Panc1 (cell line): Measurements from ENCODE around the gene WRAP73. TPM values are rescaled to one million over a fixed set of nuclear protein-coding genes. Genes with fewer than 3 reads are reported as not detected.

Source experiments
- ATAC-seq: fragments of 200-7000 bp; cut with Tn5 transposase; 2 replicates; pipeline ENCODE4 v1.9.1; 2020; ENCODE audit warnings: mild to moderate bottlenecking, moderate library complexity
- BruUV-seq: library from RNA; stranded (reverse); fragments of 400-500 nt; replicated peaks from 2 replicates; lab custom pipeline; 2021; lab: Mats Ljungman, UMichigan
- CTCF ChIA-PET: fragments of 300-600 bp; sonication (Branson Sonifier 250); formaldehyde crosslinking; loops from one replicate; lab custom pipeline; 2022; ENCODE audit warnings: antibody characterized with exemption; lab: Charles Lee
- POLR2A ChIA-PET: fragments of 300-600 bp; sonication (Branson Sonifier 250); formaldehyde crosslinking; loops from one replicate; lab custom pipeline; 2022; ENCODE audit warnings: antibody characterized with exemption; lab: Charles Lee
- DNase-seq: peaks from one replicate; pipeline ENCODE4 v3.0.0-alpha.2; 2010; ENCODE audit warnings: low read depth, low spot score
- H3K27ac ChIP-seq: 2 replicates; pipeline ENCODE4 v1.5.1; 2011; ENCODE audit warnings: mild to moderate bottlenecking, low read length, inconsistent platforms
- H3K27me3 ChIP-seq: fragments of 200-500 bp; sonication (Bioruptor generic); 2 replicates; pipeline ENCODE4 v1.6.0; 2014; ENCODE audit warnings: low read length, inconsistent platforms; ENCODE audit not compliant: control insufficient read depth, insufficient read depth
- H3K36me3 ChIP-seq: fragments of 200-500 bp; sonication (Bioruptor generic); 2 replicates; pipeline ENCODE4 v1.5.1; 2014; ENCODE audit warnings: inconsistent platforms, mild to moderate bottlenecking, low read length, moderate library complexity; ENCODE audit not compliant: control insufficient read depth, insufficient read depth
- H3K4me1 ChIP-seq: 2 replicates; pipeline ENCODE4 v1.5.1; 2011; ENCODE audit warnings: inconsistent platforms, mild to moderate bottlenecking, low read length, moderate library complexity; ENCODE audit not compliant: control insufficient read depth, insufficient read depth
- H3K4me3 ChIP-seq, 2 experiments: 2 replicates each; pipeline ENCODE4 v1.5.1; 2011 to 2012; ENCODE audit warnings: low read depth in 2 of 2, low read length in 2 of 2, mild to moderate bottlenecking in 2 of 2, inconsistent platforms in 1 of 2, moderate library complexity in 1 of 2
- H3K9me3 ChIP-seq: fragments of 200-500 bp; sonication (Bioruptor generic); 2 replicates; pipeline ENCODE4 v1.5.1; 2014; ENCODE audit warnings: low read depth, mild to moderate bottlenecking, inconsistent platforms, low read length, moderate library complexity; ENCODE audit not compliant: control insufficient read depth, insufficient read depth
- CTCF ChIP-seq: fragments of 450-650 bp; IDR thresholded peaks from 2 replicates; pipeline ENCODE4 v1.5.1; 2017; ENCODE audit warnings: mild to moderate bottlenecking
- POLR2AphosphoS5 ChIP-seq: IDR thresholded peaks from 2 replicates; pipeline ENCODE4 v1.6.1; 2012; ENCODE audit warnings: mild to moderate bottlenecking, low read depth, low read length, moderate library complexity
- REST ChIP-seq, 2 experiments: IDR thresholded peaks; 2 replicates each; pipeline ENCODE4 v1.6.1; 2011 to 2012; ENCODE audit warnings: low read depth in 2 of 2, control low read depth in 1 of 2, low read length in 1 of 2, mild to moderate bottlenecking in 1 of 2, moderate library complexity in 1 of 2; ENCODE audit not compliant: insufficient read depth in 1 of 2
- SIN3A ChIP-seq: IDR thresholded peaks from 2 replicates; pipeline ENCODE4 v1.6.1; 2012; ENCODE audit warnings: low read depth, mild to moderate bottlenecking, low read length, moderate library complexity, borderline replicate concordance; ENCODE audit not compliant: insufficient read depth
- TCF7L2 ChIP-seq: IDR thresholded peaks from 2 replicates; pipeline ENCODE4 v1.6.1; 2011; ENCODE audit warnings: mild to moderate bottlenecking, low read depth, low read length, inconsistent platforms
- in situ Hi-C: cut with HindIII; loops from 2 replicates; pipeline ENCODE4 v1.10.0; 2016; ENCODE audit warnings: low sequenced_read_pairs, low pct_unique_long_range_greater_than_20kb
- intact Hi-C: fragments of 100-400 bp; cut with micrococcal nuclease; formaldehyde crosslinking; loops from one replicate; pipeline ENCODE4 v1.10.0; 2022; ENCODE audit not compliant: unreplicated experiment
- total RNA-seq: library from RNA; stranded (reverse); gene quantifications from one replicate; pipeline ENCODE4 v1.2.1, GENCODE V29; 2021; ENCODE audit not compliant: unreplicated experiment

The WRAP73 gene
- total RNA-seq, 1 experiment from 2014 or later = 27.1 TPM

GRCh38 chr1:3674100-3675094 is 24.5 kb upstream of the WRAP73 start:
- no peaks in the 10 kb centered on the region for H3K36me3 ChIP-seq
- H3K27me3 ChIP-seq = no peaks in the 10 kb centered on the region
- no peak for ATAC-seq
- DNase-seq = no peak
- BruUV-seq = no TSS peak
- no peak for TF ChIP-seq POLR2AphosphoS5
- no peak for TF ChIP-seq REST (IDR thresholded peaks at IDR 0.05; ENCODE audit: insufficient read depth in 1 of 2, low read depth in 2 of 2, low read length in 1 of 2)
- TF ChIP-seq SIN3A = no peak
- TF ChIP-seq CTCF = no peak
- no peak for TF ChIP-seq TCF7L2
- H3K4me3 ChIP-seq = no peak overlapping the region
- H3K4me1 ChIP-seq = peaks cover 21% of the 10 kb centered on the region
- CTCF ChIA-PET = no interaction called here
- no peaks in the 10 kb centered on the region for H3K9me3 ChIP-seq
- intact Hi-C loops (no loop called here), in situ Hi-C loops (no loop called here)
- no peak overlapping the region for H3K27ac ChIP-seq
- POLR2A ChIA-PET = no interaction called here

- no peaks in the 10 kb centered on the region for H3K36me3 ChIP-seq
- ChIA-PET CTCF (no interaction called here), POLR2A (no interaction called here)
- TF ChIP-seq REST (IDR thresholded peaks at IDR 0.05; ENCODE audit: insufficient read depth in 1 of 2, low read depth in 2 of 2, low read length in 1 of 2) = no peak
- TF ChIP-seq TCF7L2 = no peak
- TF ChIP-seq CTCF = no peak
- TF ChIP-seq SIN3A = no peak
- no peak for TF ChIP-seq POLR2AphosphoS5
- intact Hi-C loops (no loop called here), in situ Hi-C loops (no loop called here)
- H3K27me3 ChIP-seq = no peaks in the 10 kb centered on the region
- DNase-seq = no peak
- peaks cover 29% of the 10 kb centered on the region for H3K4me1 ChIP-seq
- H3K4me3 ChIP-seq = no peak overlapping the region
- H3K27ac ChIP-seq = no peak overlapping the region
- H3K9me3 ChIP-seq = no peaks in the 10 kb centered on the region
- no peak for ATAC-seq
- BruUV-seq = no TSS peak
These were observed 23.6 kb upstream of the WRAP73 start for GRCh38 chr1:3673381-3674099.
